Tibial artery (tissue), 4 donors: ENCODE results near the gene IL17REL.

Experiments used
- DNase-seq, 2 donors: peaks; one replicate each; pipeline ENCODE4 v3.0.0-alpha.2; 2019
- H3K27ac ChIP-seq, 2 donors: fragments of 200-600 bp; sonication (generic) in 1 of 2; 1 replicate in 1 of 2; 2 replicates in 1 of 2; pipeline ENCODE4 v1.5.1; 2018 to 2019; ENCODE audit warnings: mild to moderate bottlenecking in 1 of 2
- H3K27me3 ChIP-seq, 2 donors: fragments of 200-600 bp; sonication (generic) in 1 of 2; one replicate each; pipeline versions ENCODE4 v1.5.1 to v1.6.0; 2016 to 2019
- H3K36me3 ChIP-seq, 3 donors: fragments of 200-600 bp; sonication (generic) in 2 of 3; one replicate each; pipeline ENCODE4 v1.5.1; 2016 to 2019; ENCODE audit warnings: mild to moderate bottlenecking in 2 of 3
- H3K4me1 ChIP-seq, 4 donors: fragments of 200-600 bp; sonication (generic) in 2 of 4; 1 replicate in 3 of 4; 2 replicates in 1 of 4; pipeline ENCODE4 v1.5.1; 2016 to 2019
- H3K4me3 ChIP-seq, 2 donors: fragments of 200-600 bp; sonication (generic) in 1 of 2; 1 replicate in 1 of 2; 2 replicates in 1 of 2; pipeline ENCODE4 v1.5.1; 2018 to 2019; ENCODE audit warnings: mild to moderate bottlenecking in 2 of 2
- H3K9me3 ChIP-seq, 3 donors: fragments of 200-600 bp; sonication (generic) in 1 of 3; one replicate each; pipeline ENCODE4 v1.5.1; 2016 to 2019
- CTCF ChIP-seq, 2 experiments: fragments of 200-600 bp in 1 of 2; fragments of 450-650 bp in 1 of 2; IDR thresholded peaks; one replicate each; pipeline ENCODE4 v1.5.1; 2017 to 2019; ENCODE audit warnings: antibody characterized with exemption in 2 of 2, mild to moderate bottlenecking in 1 of 2, moderate library complexity in 1 of 2
- intact Hi-C: fragments of 100-400 bp; cut with DNase I; formaldehyde crosslinking; loops from one replicate; pipeline ENCODE4 v1.15.0; 2023; ENCODE audit warnings: low total_unique reads

The IL17REL gene

DNA sequence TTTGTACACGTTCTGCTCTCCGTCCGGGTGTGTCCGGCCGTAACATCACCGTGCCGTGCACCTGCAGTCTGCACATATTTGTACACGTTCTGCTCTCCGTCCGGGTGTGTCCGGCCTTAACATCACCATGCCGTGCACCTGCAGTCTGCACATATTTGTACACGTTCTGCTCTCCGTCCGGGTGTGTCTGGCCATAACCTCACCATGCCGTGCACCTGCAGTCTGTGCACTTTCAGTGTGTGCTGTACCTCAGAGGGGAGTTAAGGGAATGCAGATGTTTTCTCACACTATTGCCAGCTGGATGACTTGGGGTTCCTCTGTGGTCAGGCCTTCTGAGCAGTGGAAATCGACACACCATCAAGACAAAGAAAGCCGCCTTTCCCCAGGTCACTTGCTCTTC is 41.3 kb upstream of the IL17REL start:
- H3K27me3 ChIP-seq, result peaks cover 0 to 26% of the 10 kb centered on the region in 2 donors
- H3K36me3 ChIP-seq, result no peaks in the 10 kb centered on the region
- DNase-seq, result no peak
- TF ChIP-seq CTCF (IDR thresholded peaks at IDR 0.05), result no peak
- peaks cover 3 to 16% (median 8%) of the 10 kb centered on the region in 3 donors for H3K9me3 ChIP-seq
- H3K4me1 ChIP-seq, result peaks cover 0 to 6% (median 6%) of the 10 kb centered on the region in 4 donors
- intact Hi-C loops, result no loop called here
- H3K27ac ChIP-seq, result no peak overlapping the region
- no peak overlapping the region for H3K4me3 ChIP-seq

GRCh38 chr22:50051930-50052329 is 39.4 kb upstream of the IL17REL start:
- H3K4me3 ChIP-seq, result no peak overlapping the region
- DNase-seq, result no peak
- no peaks in the 10 kb centered on the region for H3K36me3 ChIP-seq
- H3K9me3 ChIP-seq, result peaks cover 3 to 16% (median 8%) of the 10 kb centered on the region in 3 donors
- no peak for TF ChIP-seq CTCF (IDR thresholded peaks at IDR 0.05)
- intact Hi-C loops, result no loop called here
- no peak overlapping the region for H3K27ac ChIP-seq
- H3K4me1 ChIP-seq, result no peaks in the 10 kb centered on the region
- H3K27me3 ChIP-seq, result peaks cover 0 to 17% of the 10 kb centered on the region in 2 donors

- Histone ChIP-seq H3K27ac (no peak overlapping the region), H3K4me1 (no peaks in the 10 kb centered on the region), H3K36me3 (no peaks in the 10 kb centered on the region), H3K27me3 (peaks cover 0 to 35% of the 10 kb centered on the region in 2 donors), H3K9me3 (peaks cover 3 to 16% (median 8%) of the 10 kb centered on the region in 3 donors), H3K4me3 (no peak overlapping the region)
- intact Hi-C loops, result no loop called here
- DNase-seq, result no peak
- no peak for TF ChIP-seq CTCF (IDR thresholded peaks at IDR 0.05)
Observed at GRCh38 chr22:50049299-50050195, 37.0 kb upstream of the IL17REL start.

GRCh38 chr22:50048836-50049235 is 36.3 kb upstream of the IL17REL start:
- no peak for TF ChIP-seq CTCF (IDR thresholded peaks at IDR 0.05)
- Histone ChIP-seq H3K9me3 (peaks cover 3 to 12% (median 4%) of the 10 kb centered on the region in 3 donors), H3K36me3 (no peaks in the 10 kb centered on the region)

DNA sequence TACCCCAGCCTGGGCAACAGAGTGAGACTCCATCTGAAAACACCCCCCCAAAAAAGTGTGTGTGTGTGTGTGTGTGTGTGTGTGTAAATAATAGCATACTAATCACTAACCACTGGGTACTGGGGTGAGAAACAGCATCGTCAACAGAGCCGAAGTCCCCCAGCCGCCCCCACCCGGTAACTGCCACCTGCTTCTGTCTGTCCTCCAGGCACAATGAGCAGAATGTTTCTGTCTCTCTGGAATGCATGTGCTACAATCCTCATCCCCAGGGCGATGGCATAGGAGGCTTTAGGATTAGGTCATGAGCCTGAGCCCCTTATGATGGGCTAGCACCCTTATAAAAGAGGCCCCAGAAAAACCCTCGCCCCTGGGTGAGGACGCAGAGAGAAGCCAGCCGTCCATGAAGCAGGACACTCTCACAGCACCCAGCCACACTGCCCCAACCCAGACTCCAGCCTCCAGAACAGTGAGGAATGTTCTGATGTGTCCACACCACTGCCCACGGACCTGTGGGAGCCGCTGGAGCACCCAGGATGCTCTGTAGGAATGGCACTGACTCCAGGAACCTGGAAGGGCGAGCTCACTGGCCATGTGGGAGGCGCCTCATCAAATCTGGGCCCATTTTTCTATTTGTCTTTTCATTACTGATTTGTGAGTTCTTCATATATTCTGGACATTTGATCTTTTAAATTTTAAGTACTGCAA is 35.6 kb upstream of the IL17REL start:
- H3K36me3 ChIP-seq, result no peaks in the 10 kb centered on the region
- intact Hi-C loops, result no loop called here
- DNase-seq, result no peak
- H3K9me3 ChIP-seq, result peaks cover 0 to 5% (median 1%) of the 10 kb centered on the region in 3 donors
- peaks cover 0 to 35% of the 10 kb centered on the region in 2 donors for H3K27me3 ChIP-seq
- no peak overlapping the region for H3K4me3 ChIP-seq
- no peak for TF ChIP-seq CTCF (IDR thresholded peaks at IDR 0.05)
- no peaks in the 10 kb centered on the region for H3K4me1 ChIP-seq
- H3K27ac ChIP-seq, result no peak overlapping the region

More at GRCh38 chr22:50048836-50049235, 36.3 kb upstream of the IL17REL start:
- Histone ChIP-seq H3K27ac (no peak overlapping the region), H3K4me1 (no peaks in the 10 kb centered on the region), H3K4me3 (no peak overlapping the region), H3K27me3 (peaks cover 0 to 35% of the 10 kb centered on the region in 2 donors)
- intact Hi-C loops, result no loop called here
- DNase-seq, result no peak
